Large intestine (tissue), 3 donors: Measurements from ENCODE around the gene ELSPBP1. TPM values are rescaled to one million over a fixed set of nuclear protein-coding genes. Genes with fewer than 3 reads are reported as not detected.

Experiments
- DNase-seq, 2 donors: peaks; one replicate each; pipeline versions ENCODE4 v3.0.0 to v3.0.0-alpha.2; 2013
- H3K27ac ChIP-seq: one replicate; pipeline ENCODE4 v1.5.1; 2013; ENCODE audit warnings: low read length
- H3K27me3 ChIP-seq: 2 replicates; pipeline ENCODE4 v1.6.1; 2013; ENCODE audit warnings: low read length; ENCODE audit not compliant: control insufficient read depth, insufficient read depth
- H3K36me3 ChIP-seq: 2 replicates; pipeline ENCODE4 v1.6.1; 2013; ENCODE audit warnings: low read length; ENCODE audit not compliant: control insufficient read depth, insufficient read depth
- H3K4me1 ChIP-seq: one replicate; pipeline ENCODE4 v1.6.1; 2013; ENCODE audit warnings: low read length; ENCODE audit not compliant: control insufficient read depth, insufficient read depth
- H3K4me3 ChIP-seq: one replicate; pipeline ENCODE4 v1.5.1; 2013; ENCODE audit warnings: low read length
- H3K9me3 ChIP-seq: one replicate; pipeline ENCODE4 v1.6.1; 2013; ENCODE audit warnings: mild to moderate bottlenecking, low read depth, low read length, moderate library complexity; ENCODE audit not compliant: control insufficient read depth
- WGBS: methylation state at CpG from one replicate; pipeline ENCODE4 v1.1.5; 2013; ENCODE audit warnings: low lambda C conversion rate; ENCODE audit not compliant: insufficient coverage; 5-methylcytosine and 5-hydroxymethylcytosine counted together
- polyA plus RNA-seq: library from polyadenylated mRNA; unstranded; fragments of 120-200 nt; gene quantifications from one replicate; pipeline ENCODE4 v1.2.1, GENCODE V29; 2013

The ELSPBP1 gene
- polyA plus RNA-seq, 1 donor: 0.07 TPM

DNA sequence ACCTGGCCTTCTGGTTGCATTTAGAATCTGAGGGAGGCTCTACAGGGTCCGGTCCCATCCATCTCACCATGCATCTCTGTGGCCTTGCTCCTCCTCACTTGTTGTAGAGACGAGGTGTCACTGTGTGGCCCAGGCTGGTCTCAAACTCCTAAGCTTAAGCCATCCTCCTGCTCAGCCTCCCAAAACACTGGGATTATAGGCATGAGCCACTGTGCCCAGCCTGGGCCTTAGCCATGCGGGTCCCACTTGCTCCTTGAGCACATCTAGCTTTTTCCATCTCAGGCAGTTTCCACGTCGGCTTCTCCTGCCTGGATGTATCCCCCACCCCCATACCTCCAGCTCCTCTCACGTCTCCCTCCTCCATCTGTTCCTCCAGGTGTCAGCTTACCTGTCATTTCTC lies 9.8 kb downstream of the ELSPBP1 start:
- 17% methylated on average over 1 of the region's 6 CpGs for WGBS
- Histone ChIP-seq H3K36me3 (no peaks in the 10 kb centered on the region), H3K27me3 (no peaks in the 10 kb centered on the region), H3K27ac (no peak overlapping the region), H3K4me1 (no peaks in the 10 kb centered on the region), H3K4me3 (no peak overlapping the region), H3K9me3 (no peaks in the 10 kb centered on the region)
- no peak for DNase-seq

DNA sequence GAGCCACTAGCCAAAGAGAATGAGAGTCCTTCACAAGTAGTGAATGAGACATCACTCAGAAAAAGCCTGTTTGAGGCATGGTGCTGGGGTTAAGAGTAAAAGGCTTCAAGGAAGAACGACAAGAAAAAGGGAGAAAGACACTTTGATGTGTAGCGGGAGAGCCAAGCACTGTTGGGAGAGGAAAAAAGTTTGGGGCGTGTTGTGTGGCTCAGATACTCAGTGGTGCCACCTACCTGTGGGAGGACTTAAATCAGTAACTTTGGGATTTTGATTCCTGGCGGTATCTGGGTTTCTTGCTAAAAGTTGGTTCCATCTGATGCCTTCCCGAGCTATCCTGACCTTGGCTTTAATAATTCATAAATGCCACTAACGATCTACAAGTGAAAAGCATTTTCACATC lies 12.3 kb downstream of the ELSPBP1 start:
- H3K4me3 ChIP-seq: no peak overlapping the region

DNA sequence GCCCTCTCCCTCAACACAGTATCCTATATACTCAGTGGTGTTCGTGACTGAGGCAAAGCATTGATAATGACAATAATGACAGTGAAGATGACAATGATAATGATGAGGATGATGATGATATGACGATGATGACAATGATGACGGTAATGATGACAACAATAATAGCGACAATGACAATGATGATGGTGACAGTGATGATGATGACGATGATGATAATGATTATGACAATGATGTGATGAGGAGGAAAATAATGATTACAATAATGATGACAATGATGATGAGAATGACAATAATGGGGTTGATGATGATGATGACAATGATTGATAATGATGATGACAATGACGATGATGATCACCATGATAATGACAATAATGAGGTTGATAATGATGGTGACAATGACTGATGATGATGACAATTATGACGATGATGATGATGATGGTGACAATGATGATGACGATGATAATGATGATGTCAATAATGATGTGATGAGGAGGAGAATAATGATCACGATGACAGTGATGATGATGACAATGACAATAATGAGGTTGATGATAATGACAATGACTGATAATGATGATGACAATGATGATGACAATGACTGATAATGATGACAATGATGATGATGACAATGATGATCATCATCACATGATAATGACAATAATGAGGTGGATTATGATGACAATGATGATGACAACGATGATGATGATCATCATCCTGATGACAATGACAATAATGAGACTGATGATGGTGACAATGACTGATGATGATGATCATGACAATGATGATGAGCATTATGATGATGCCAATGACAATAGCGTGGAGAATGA lies 16.7 kb downstream of the ELSPBP1 start:
- WGBS: 86% methylated on average over 9 of the region's 11 CpGs
- H3K4me3 ChIP-seq: no peak overlapping the region
- DNase-seq: no peak
- H3K4me1 ChIP-seq: no peaks in the 10 kb centered on the region
- no peaks in the 10 kb centered on the region for H3K9me3 ChIP-seq
- no peaks in the 10 kb centered on the region for H3K27me3 ChIP-seq
- H3K36me3 ChIP-seq: no peaks in the 10 kb centered on the region
- H3K27ac ChIP-seq: no peak overlapping the region

More for the DNA sequence above, 12.3 kb downstream of the ELSPBP1 start:
- H3K4me1 ChIP-seq: no peaks in the 10 kb centered on the region
- no peak overlapping the region for H3K27ac ChIP-seq
- no peaks in the 10 kb centered on the region for H3K36me3 ChIP-seq
- WGBS: no CpG with 5 or more reads among the region's 6 CpGs
- H3K9me3 ChIP-seq: no peaks in the 10 kb centered on the region
- H3K27me3 ChIP-seq: no peaks in the 10 kb centered on the region
- DNase-seq: no peak

DNA sequence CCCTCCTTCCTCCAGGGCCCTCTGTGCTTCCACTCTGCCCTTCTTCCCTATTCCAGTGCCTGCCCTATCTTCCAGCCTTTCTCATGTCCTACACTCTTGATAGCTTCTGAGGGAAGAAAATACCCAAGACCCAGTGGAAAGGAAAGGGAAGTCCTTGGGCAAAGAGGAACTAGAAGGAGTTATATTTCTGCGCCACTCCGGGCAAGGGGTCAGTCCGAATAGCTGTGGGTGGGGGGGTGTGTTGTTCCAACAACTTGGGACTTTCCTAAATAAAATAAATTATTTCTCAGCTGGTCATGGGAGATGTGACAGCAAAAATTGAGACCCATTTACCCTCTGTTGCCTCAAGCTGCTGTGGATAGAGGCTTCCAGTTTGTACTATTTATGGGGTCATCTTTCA lies 26.3 kb downstream of the ELSPBP1 start:
- Histone ChIP-seq H3K27me3 (no peaks in the 10 kb centered on the region), H3K4me1 (no peaks in the 10 kb centered on the region), H3K4me3 (no peak overlapping the region), H3K27ac (no peak overlapping the region), H3K36me3 (no peaks in the 10 kb centered on the region), H3K9me3 (no peaks in the 10 kb centered on the region)
- WGBS: 100% methylated on average over 1 of the region's 3 CpGs
- no peak for DNase-seq

DNA sequence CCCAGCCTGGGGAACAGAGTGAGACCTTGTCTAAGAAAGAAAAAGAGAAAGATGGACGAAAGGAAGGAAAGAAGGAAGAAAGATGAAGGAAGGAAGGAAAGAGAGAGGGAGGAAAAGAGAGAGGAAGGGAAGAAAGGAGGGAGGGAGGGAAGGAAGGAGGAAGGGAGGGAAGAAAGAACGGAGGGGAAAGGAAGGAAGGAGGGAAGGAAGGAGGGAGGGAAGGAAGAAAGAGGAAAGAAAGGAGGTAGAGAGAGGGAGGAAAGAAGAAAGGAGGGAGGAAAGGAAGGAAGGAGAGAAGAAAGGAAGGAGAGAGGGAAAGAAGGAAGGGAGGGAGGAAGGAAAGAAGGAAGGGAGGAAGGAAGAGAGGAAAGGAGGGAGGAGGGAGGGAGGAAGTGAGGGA lies 28.6 kb downstream of the ELSPBP1 start:
- Histone ChIP-seq H3K4me1 (no peaks in the 10 kb centered on the region), H3K36me3 (no peaks in the 10 kb centered on the region), H3K4me3 (no peak overlapping the region), H3K9me3 (no peaks in the 10 kb centered on the region), H3K27ac (no peak overlapping the region), H3K27me3 (no peaks in the 10 kb centered on the region)
- 81% methylated on average over 2 of the region's 2 CpGs for WGBS
- DNase-seq: no peak

DNA sequence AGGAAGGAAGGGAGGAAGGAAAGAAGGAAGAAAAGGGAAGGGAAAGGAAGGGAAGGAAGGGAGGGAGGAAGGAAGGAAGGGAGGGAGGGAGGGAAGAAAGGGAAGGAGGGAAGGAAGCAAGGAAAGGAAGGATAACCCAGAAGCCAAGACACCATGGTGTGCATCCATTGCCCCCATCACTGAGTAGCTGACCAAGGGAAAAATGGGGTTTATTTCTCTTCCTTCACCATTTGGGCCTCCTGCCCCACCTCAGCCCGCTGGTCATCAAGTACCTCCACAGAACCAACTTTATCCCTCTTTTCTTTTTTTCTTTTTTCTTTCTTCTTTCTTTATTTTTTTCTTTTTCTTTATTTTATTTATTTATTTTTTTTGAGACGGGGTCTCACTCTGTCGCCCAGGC lies 29.1 kb downstream of the ELSPBP1 start:
- no peaks in the 10 kb centered on the region for H3K27me3 ChIP-seq
- 100% methylated on average over 3 of the region's 3 CpGs for WGBS

DNA sequence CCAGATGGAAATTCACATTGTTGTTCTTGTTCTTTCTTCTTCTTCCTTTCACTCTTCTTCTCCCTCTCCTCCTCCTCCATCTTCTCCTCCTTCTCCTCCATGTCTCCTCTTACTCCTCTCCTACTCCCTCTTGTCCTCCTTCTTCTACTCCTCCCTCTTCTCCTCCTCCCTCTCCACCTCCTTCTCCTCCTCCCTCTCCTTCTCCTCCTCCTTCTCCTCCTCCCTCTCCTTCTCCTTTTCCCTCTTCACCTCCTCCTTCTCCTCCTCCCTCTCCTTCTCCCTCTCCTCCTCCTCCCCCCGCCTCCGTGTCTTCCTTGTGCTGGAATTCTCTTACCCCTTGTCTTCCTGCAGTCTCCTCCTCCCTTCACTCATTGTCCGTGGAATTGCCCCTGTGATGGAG lies 31.0 kb downstream of the ELSPBP1 start:
- no peaks in the 10 kb centered on the region for H3K36me3 ChIP-seq
- no peak overlapping the region for H3K4me3 ChIP-seq
- no peaks in the 10 kb centered on the region for H3K4me1 ChIP-seq
- H3K9me3 ChIP-seq: no peaks in the 10 kb centered on the region
- no peak overlapping the region for H3K27ac ChIP-seq
- DNase-seq: no peak
- no peaks in the 10 kb centered on the region for H3K27me3 ChIP-seq
- WGBS: 100% methylated on average over 1 of the region's 3 CpGs

More for the DNA sequence above, 29.1 kb downstream of the ELSPBP1 start:
- H3K4me1 ChIP-seq: no peaks in the 10 kb centered on the region
- H3K27ac ChIP-seq: no peak overlapping the region
- H3K9me3 ChIP-seq: no peaks in the 10 kb centered on the region
- no peak overlapping the region for H3K4me3 ChIP-seq
- H3K36me3 ChIP-seq: no peaks in the 10 kb centered on the region
- no peak for DNase-seq

DNA sequence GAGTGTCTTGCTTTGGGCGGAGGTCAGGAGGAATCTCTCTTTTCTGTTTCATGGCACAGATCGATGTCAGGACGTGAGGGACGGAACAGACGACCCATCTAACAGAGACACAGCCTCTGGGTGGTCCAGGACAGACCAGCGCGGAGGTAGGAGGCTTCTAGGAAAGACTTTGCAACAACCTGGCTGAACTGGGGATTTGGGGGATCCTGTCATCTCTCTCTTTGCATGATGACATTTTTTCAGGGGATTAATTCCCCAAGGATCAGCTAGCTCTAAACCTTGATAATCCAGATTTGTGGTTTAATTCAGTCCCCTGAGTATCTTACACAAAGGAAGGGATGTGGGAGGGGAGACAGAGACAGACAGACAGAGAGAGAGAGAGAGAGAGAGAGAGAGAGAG lies 35.0 kb downstream of the ELSPBP1 start:
- no peaks in the 10 kb centered on the region for H3K4me1 ChIP-seq
- no peaks in the 10 kb centered on the region for H3K27me3 ChIP-seq
- H3K36me3 ChIP-seq: no peaks in the 10 kb centered on the region
- no peaks in the 10 kb centered on the region for H3K9me3 ChIP-seq
- no peak for DNase-seq
- H3K4me3 ChIP-seq: no peak overlapping the region
- whole genome bisulfite sequencing: no CpG with 5 or more reads among the region's 7 CpGs
- no peak overlapping the region for H3K27ac ChIP-seq

DNA sequence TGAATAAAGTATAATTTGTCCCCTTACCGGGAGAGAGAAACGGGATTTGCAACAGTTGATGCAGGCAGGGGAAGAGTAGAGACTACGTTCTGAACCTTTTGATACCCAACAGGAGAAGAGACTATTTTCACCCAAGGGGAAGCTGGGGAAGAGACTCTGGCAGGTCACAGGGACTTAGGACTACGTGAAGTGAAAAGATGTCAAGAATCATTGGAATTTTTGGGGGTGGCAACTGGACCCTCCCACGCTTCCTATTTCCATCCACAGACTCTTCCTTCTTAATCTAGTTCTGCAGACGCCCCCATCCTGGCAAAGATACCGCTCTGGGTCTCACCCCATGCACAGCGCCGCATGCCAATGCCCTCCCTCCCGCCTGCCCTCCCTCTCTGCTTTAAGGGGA lies 35.6 kb downstream of the ELSPBP1 start:
- Histone ChIP-seq H3K27me3 (no peaks in the 10 kb centered on the region), H3K9me3 (no peaks in the 10 kb centered on the region), H3K36me3 (no peaks in the 10 kb centered on the region), H3K4me3 (no peak overlapping the region), H3K27ac (no peak overlapping the region), H3K4me1 (no peaks in the 10 kb centered on the region)
- DNase-seq: no peak
- WGBS: 60% methylated on average over 1 of the region's 10 CpGs

DNA sequence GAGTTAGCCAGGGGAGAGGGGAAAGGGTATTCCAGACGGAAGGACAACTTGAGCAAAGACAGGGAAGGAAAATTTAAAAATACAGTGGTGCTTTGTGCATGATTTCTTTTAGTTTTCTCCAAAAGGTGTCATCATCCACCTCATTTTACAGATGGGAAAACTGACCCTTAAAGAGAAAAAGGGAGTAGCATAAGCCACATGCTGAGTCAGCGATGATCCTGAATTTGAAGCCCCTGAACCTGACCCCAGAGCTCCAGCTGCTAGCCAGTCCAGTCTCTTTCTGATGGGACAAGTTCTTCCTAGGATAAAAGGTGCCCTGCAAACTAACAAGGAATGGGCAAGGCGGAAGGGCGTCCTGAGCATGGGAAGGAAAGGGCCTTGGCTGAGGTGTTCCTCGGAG lies 39.2 kb downstream of the ELSPBP1 start:
- no peak overlapping the region for H3K27ac ChIP-seq
- no peaks in the 10 kb centered on the region for H3K9me3 ChIP-seq
- 57% methylated on average over 1 of the region's 5 CpGs for WGBS
- no peaks in the 10 kb centered on the region for H3K36me3 ChIP-seq
- no peaks in the 10 kb centered on the region for H3K4me1 ChIP-seq
- DNase-seq: no peak
- H3K27me3 ChIP-seq: no peaks in the 10 kb centered on the region
- no peak overlapping the region for H3K4me3 ChIP-seq

DNA sequence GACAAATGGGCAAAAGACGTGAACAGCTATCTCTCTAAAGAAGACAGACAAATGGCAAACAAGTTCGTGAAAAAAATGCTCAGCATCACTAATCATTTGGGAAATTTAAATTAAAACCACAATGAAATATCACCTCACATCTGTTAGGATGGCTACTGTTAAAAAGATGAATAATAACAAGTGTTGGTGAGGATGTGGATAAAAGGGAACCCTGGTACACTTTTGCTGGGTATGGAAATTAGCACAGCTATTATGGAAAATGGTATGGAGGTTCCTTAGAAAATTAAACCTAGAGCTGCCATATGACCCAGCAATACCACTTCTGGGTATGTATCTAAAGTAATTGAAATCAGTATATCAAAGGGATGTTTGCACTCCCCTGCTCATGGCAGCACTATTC lies 42.3 kb downstream of the ELSPBP1 start:
- H3K4me3 ChIP-seq: no peak overlapping the region
- no peaks in the 10 kb centered on the region for H3K4me1 ChIP-seq
- WGBS: 100% methylated on average over 1 of the region's 2 CpGs
- H3K9me3 ChIP-seq: no peaks in the 10 kb centered on the region
- no peak overlapping the region for H3K27ac ChIP-seq
- H3K27me3 ChIP-seq: no peaks in the 10 kb centered on the region
- no peak for DNase-seq
- H3K36me3 ChIP-seq: no peaks in the 10 kb centered on the region
